OCI-LY7 (cell line): ENCODE data around the gene GLTP. TPM values are rescaled to one million over a fixed set of nuclear protein-coding genes. Genes with fewer than 3 reads are reported as not detected.
A peak's percentile ranks its signal among the peaks of the same experiment; 100 is the strongest.

Source experiments
- BruUV-seq: library from RNA; stranded (reverse); fragments of 400-500 nt; replicated peaks from 2 replicates; lab custom pipeline; 2021; lab: Mats Ljungman, UMichigan
- CTCF ChIA-PET: fragments of 300-600 bp; sonication (Branson Sonifier 250); formaldehyde crosslinking; loops from one replicate; lab custom pipeline; 2022; ENCODE audit warnings: antibody characterized with exemption; ENCODE audit not compliant: unreplicated experiment; lab: Charles Lee
- POLR2A ChIA-PET: fragments of 300-600 bp; sonication (Branson Sonifier 250); formaldehyde crosslinking; loops from one replicate; lab custom pipeline; 2022; ENCODE audit warnings: antibody characterized with exemption; lab: Charles Lee
- DNase-seq: peaks from one replicate; pipeline ENCODE4 v3.0.0-alpha.2; 2015; ENCODE audit warnings: low spot score
- H2AFZ ChIP-seq: fragments of 200-600 bp; sonication (generic), shearing (Covaris generic); 2 replicates; pipeline ENCODE4 v1.6.1; 2014; ENCODE audit warnings: mild to moderate bottlenecking, antibody characterized with exemption, low read length, moderate library complexity
- H3K27ac ChIP-seq: fragments of 200-600 bp; sonication (generic); 2 replicates; pipeline ENCODE4 v1.5.1; 2014; ENCODE audit warnings: mixed run types, low read depth, mild to moderate bottlenecking, moderate library complexity, low read length, inconsistent platforms; ENCODE audit not compliant: poor library complexity, severe bottlenecking
- H3K36me3 ChIP-seq: fragments of 200-600 bp; sonication (generic); 2 replicates; pipeline ENCODE4 v1.6.1; 2014; ENCODE audit warnings: mild to moderate bottlenecking, antibody characterized with exemption, low read length, moderate library complexity, mixed read lengths; ENCODE audit not compliant: insufficient read depth
- H3K4me1 ChIP-seq: fragments of 200-600 bp; sonication (generic); 2 replicates; pipeline ENCODE4 v1.5.1; 2014; ENCODE audit warnings: mild to moderate bottlenecking, low read length; ENCODE audit not compliant: insufficient read depth, poor library complexity, severe bottlenecking
- H3K4me2 ChIP-seq: fragments of 200-600 bp; sonication (generic); 2 replicates; pipeline ENCODE4 v1.6.1; 2014; ENCODE audit warnings: mild to moderate bottlenecking, low read length
- H3K4me3 ChIP-seq: fragments of 200-600 bp; sonication (generic); 2 replicates; pipeline ENCODE4 v1.5.1; 2014; ENCODE audit warnings: mild to moderate bottlenecking, low read depth, low read length; ENCODE audit not compliant: poor library complexity, severe bottlenecking
- H3K79me2 ChIP-seq: fragments of 200-600 bp; sonication (generic); 2 replicates; pipeline ENCODE4 v1.6.1; 2016; ENCODE audit warnings: low read depth, mild to moderate bottlenecking, low read length, moderate library complexity, mixed read lengths; ENCODE audit not compliant: insufficient read depth
- H3K9me2 ChIP-seq: fragments of 200-600 bp; sonication (generic); 2 replicates; pipeline ENCODE4 v1.6.1; 2016; ENCODE audit warnings: mild to moderate bottlenecking, low read length, mixed read lengths; ENCODE audit not compliant: insufficient read depth
- H3K9me3 ChIP-seq: fragments of 200-600 bp; sonication (generic); 2 replicates; pipeline ENCODE4 v1.6.1; 2014; ENCODE audit warnings: mild to moderate bottlenecking, mixed run types, low read length, mixed read lengths
- H4K20me1 ChIP-seq: fragments of 200-600 bp; sonication (generic); 2 replicates; pipeline ENCODE4 v1.6.1; 2014; ENCODE audit warnings: mild to moderate bottlenecking, antibody characterized with exemption, low read length, moderate library complexity, mixed read lengths; ENCODE audit not compliant: insufficient read depth
- CTCF ChIP-seq: fragments of 200-600 bp; sonication (generic); conservative IDR thresholded peaks from 2 replicates; pipeline ENCODE4 v1.5.1; 2014; ENCODE audit warnings: mild to moderate bottlenecking, antibody characterized with exemption, low read length, moderate library complexity, mixed read lengths
- EZH2phosphoT487 ChIP-seq: fragments of 200-600 bp; sonication (generic); IDR thresholded peaks from 2 replicates; pipeline ENCODE4 v1.6.1; 2018; ENCODE audit warnings: low read depth, borderline replicate concordance, mild to moderate bottlenecking, mixed run types, antibody characterized with exemption, low read length, moderate library complexity, mixed read lengths
- intact Hi-C: fragments of 100-400 bp; cut with micrococcal nuclease; formaldehyde crosslinking; loops from one replicate; pipeline ENCODE4 v1.10.0; 2022; ENCODE audit not compliant: unreplicated experiment
- total RNA-seq, 2 experiments: library from RNA; depleted of rRNA in 1 of 2; stranded (reverse); fragments of >200 nt in 1 of 2; shearing (Covaris generic) in 1 of 2; gene quantifications; 2 replicates each; pipeline ENCODE4 v1.2.3, GENCODE V29; 2014 to 2022

GLTP gene
- total RNA-seq, 2 experiments from 2014 or later: 24.0 to 27.3 TPM

- TF ChIP-seq CTCF (no peak), EZH2phosphoT487 (no peak)
- ChIA-PET CTCF (interaction anchor here (1.0 kb wide), 1 partner anchor 35 kb away, joined by 3 read pairs; no protein-coding TSS in a partner anchor), POLR2A (no interaction called here)
- DNase-seq: no peak
- H3K4me1 ChIP-seq: peaks cover 9% of the 10 kb centered on the region
- H3K9me3 ChIP-seq: no peaks in the 10 kb centered on the region
- no peaks in the 10 kb centered on the region for H3K79me2 ChIP-seq
- no peaks in the 10 kb centered on the region for H3K36me3 ChIP-seq
- no peak overlapping the region for H2AFZ ChIP-seq
- BruUV-seq: no TSS peak
- no peak overlapping the region for H3K4me3 ChIP-seq
- H3K9me2 ChIP-seq: no peaks in the 10 kb centered on the region
- H3K27ac ChIP-seq: no peak overlapping the region
- intact Hi-C loops: no loop called here
- H3K4me2 ChIP-seq: no peak overlapping the region
- H4K20me1 ChIP-seq: no peaks in the 10 kb centered on the region
Measured at GRCh38 chr12:109844091-109844490, 36.2 kb downstream of the GLTP start.

- DNase-seq: no peak
- BruUV-seq: no TSS peak
- Histone ChIP-seq H3K36me3 (no peaks in the 10 kb centered on the region), H3K27ac (no peak overlapping the region), H3K4me2 (no peak overlapping the region), H2AFZ (no peak overlapping the region), H3K4me1 (peaks cover 9% of the 10 kb centered on the region), H3K9me2 (no peaks in the 10 kb centered on the region), H3K4me3 (no peak overlapping the region), H3K9me3 (no peaks in the 10 kb centered on the region), H3K79me2 (no peaks in the 10 kb centered on the region), H4K20me1 (no peaks in the 10 kb centered on the region)
- CTCF ChIA-PET: no interaction called here
- POLR2A ChIA-PET: interaction anchor here (0.6 kb wide), 1 partner anchor 987 kb away, joined by 3 read pairs; no protein-coding TSS in a partner anchor
- TF ChIP-seq EZH2phosphoT487 (no peak), CTCF (no peak)
- intact Hi-C loops: no loop called here
Measured at GRCh38 chr12:109842021-109842420, 38.3 kb downstream of the GLTP start.

DNA sequence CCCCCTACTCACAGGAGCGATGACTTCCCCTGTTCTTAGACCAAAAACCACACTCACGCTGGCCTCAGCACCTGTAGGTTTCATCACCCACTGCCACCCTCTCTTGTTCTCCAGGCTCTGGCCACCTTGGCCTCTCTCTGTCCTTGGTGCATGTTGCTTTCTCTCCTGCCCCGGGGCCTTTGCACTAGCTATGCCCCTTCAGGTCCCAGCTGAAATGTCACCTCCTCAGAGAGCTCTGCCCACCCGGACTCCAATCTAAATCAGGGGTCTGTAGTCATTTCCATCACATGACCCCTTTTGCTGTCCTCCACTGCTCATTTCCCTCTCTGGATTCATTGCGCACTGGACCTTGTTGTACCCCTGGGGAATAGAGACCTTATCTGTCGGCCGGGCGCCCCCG, 39.0 kb downstream of the GLTP start:
- no peaks in the 10 kb centered on the region for H3K79me2 ChIP-seq
- no peak overlapping the region for H3K4me2 ChIP-seq
- H3K4me1 ChIP-seq: peaks cover 9% of the 10 kb centered on the region
- ChIA-PET CTCF (interaction anchor here (0.6 kb wide), 1 partner anchor 68 kb away, joined by 3 read pairs; no protein-coding TSS in a partner anchor), POLR2A (no interaction called here)
- no peaks in the 10 kb centered on the region for H3K9me3 ChIP-seq
- H3K4me3 ChIP-seq: no peak overlapping the region
- H4K20me1 ChIP-seq: no peaks in the 10 kb centered on the region
- no peaks in the 10 kb centered on the region for H3K36me3 ChIP-seq
- TF ChIP-seq CTCF: peak; percentile 45
- TF ChIP-seq EZH2phosphoT487: no peak
- no peak for DNase-seq
- BruUV-seq: no TSS peak
- H2AFZ ChIP-seq: no peak overlapping the region
- intact Hi-C loops: no loop called here
- H3K27ac ChIP-seq: no peak overlapping the region
- H3K9me2 ChIP-seq: no peaks in the 10 kb centered on the region
